SK-N-SH treated with all-trans-retinoic acid at 6 μM for 48 hours (cell line): ENCODE data around the gene HYI.
"Not testable (repeated sequence)": the region's sequence is repeated elsewhere in the genome, so short reads cannot be mapped to it uniquely, and the experiment has no call there.

Experiments used
- ATAC-seq: fragments of 200-7000 bp; cut with Tn5 transposase; 3 replicates; pipeline ENCODE4 v1.9.1; 2020; ENCODE audit warnings: mild to moderate bottlenecking, moderate library complexity
- ARNTL ChIP-seq: fragments of 450-650 bp; formaldehyde crosslinking; IDR thresholded peaks from 2 replicates; pipeline ENCODE4 v1.5.0; 2020; ENCODE audit warnings: low read depth, mild to moderate bottlenecking, moderate library complexity, borderline replicate concordance
- BACH2 ChIP-seq: fragments of 250-450 bp; sonication (Bioruptor Pico); IDR thresholded peaks from 2 replicates; pipeline ENCODE4 v1.9.0; 2021; ENCODE audit warnings: mild to moderate bottlenecking, borderline replicate concordance
- CREB5 ChIP-seq: fragments of 250-450 bp; sonication (Bioruptor Pico); IDR thresholded peaks from 2 replicates; pipeline ENCODE4 v1.5.1; 2020; ENCODE audit warnings: low read depth, mild to moderate bottlenecking, moderate library complexity
- CSDC2 ChIP-seq: fragments of 250-450 bp; sonication (Bioruptor Pico); IDR thresholded peaks from 2 replicates; pipeline ENCODE4 v1.5.0; 2020; ENCODE audit warnings: mild to moderate bottlenecking, moderate library complexity
- CSRNP3 ChIP-seq: fragments of 250-450 bp; sonication (Bioruptor Pico); IDR thresholded peaks from 2 replicates; pipeline ENCODE4 v1.5.1; 2021; ENCODE audit warnings: mild to moderate bottlenecking, moderate library complexity
- ESRRG ChIP-seq: fragments of 250-450 bp; sonication (Bioruptor Pico); IDR thresholded peaks from 2 replicates; pipeline ENCODE4 v1.6.1; 2021; ENCODE audit warnings: mild to moderate bottlenecking
- GLIS3 ChIP-seq: fragments of 250-450 bp; sonication (Bioruptor Pico); IDR thresholded peaks from 2 replicates; pipeline ENCODE4 v1.5.0; 2020; ENCODE audit warnings: mild to moderate bottlenecking, moderate library complexity
- ISL1 ChIP-seq: fragments of 250-450 bp; sonication (Bioruptor Pico); IDR thresholded peaks from 2 replicates; pipeline ENCODE4 v2.1.2; 2022; ENCODE audit warnings: mild to moderate bottlenecking, moderate library complexity
- OSR1 ChIP-seq: fragments of 250-450 bp; sonication (Bioruptor Pico); IDR thresholded peaks from 2 replicates; pipeline ENCODE4 v1.8.0; 2022; ENCODE audit warnings: moderate library complexity, mild to moderate bottlenecking, inconsistent platforms
- PATZ1 ChIP-seq: fragments of 250-450 bp; sonication (Bioruptor Pico); IDR thresholded peaks from 2 replicates; pipeline ENCODE4 v1.8.0; 2020; ENCODE audit warnings: mild to moderate bottlenecking, moderate library complexity, borderline replicate concordance
- POU6F1 ChIP-seq: fragments of 250-450 bp; sonication (Bioruptor Pico); IDR thresholded peaks from 2 replicates; pipeline ENCODE4 v1.8.0; 2021; ENCODE audit warnings: low read depth, mild to moderate bottlenecking, moderate library complexity, borderline replicate concordance
- PPARA ChIP-seq: fragments of 250-450 bp; sonication (Bioruptor Pico); IDR thresholded peaks from 2 replicates; pipeline ENCODE4 v1.5.0; 2020; ENCODE audit warnings: mild to moderate bottlenecking, borderline replicate concordance
- RARB ChIP-seq: fragments of 250-450 bp; sonication (Bioruptor Pico); IDR thresholded peaks from 2 replicates; pipeline ENCODE4 v1.8.0; 2021; ENCODE audit warnings: mild to moderate bottlenecking, moderate library complexity
- SNAI2 ChIP-seq: fragments of 250-450 bp; sonication (Bioruptor Pico); IDR thresholded peaks from 2 replicates; pipeline ENCODE4 v1.5.0; 2020; ENCODE audit warnings: mild to moderate bottlenecking, moderate library complexity
- TCF4 ChIP-seq: fragments of 250-450 bp; sonication (Bioruptor Pico); IDR thresholded peaks from 2 replicates; pipeline ENCODE4 v1.8.0; 2021; ENCODE audit warnings: mild to moderate bottlenecking, moderate library complexity, borderline replicate concordance
- TOX ChIP-seq: fragments of 250-450 bp; sonication (Bioruptor Pico); IDR thresholded peaks from 2 replicates; pipeline ENCODE4 v1.8.0; 2021; ENCODE audit warnings: mild to moderate bottlenecking, moderate library complexity, borderline replicate concordance
- ZC3H10 ChIP-seq: fragments of 250-450 bp; sonication (Bioruptor Pico); IDR thresholded peaks from 2 replicates; pipeline ENCODE4 v1.5.1; 2021; ENCODE audit warnings: mild to moderate bottlenecking, moderate library complexity
- ZFP3 ChIP-seq: fragments of 250-450 bp; sonication (Bioruptor Pico); IDR thresholded peaks from 2 replicates; pipeline ENCODE4 v1.5.0; 2020; ENCODE audit warnings: mild to moderate bottlenecking, moderate library complexity
- ZFP30 ChIP-seq: fragments of 450-650 bp; formaldehyde crosslinking; IDR thresholded peaks from 2 replicates; pipeline ENCODE4 v1.5.0; 2022; ENCODE audit warnings: mild to moderate bottlenecking, moderate library complexity
- ZNF565 ChIP-seq: fragments of 450-650 bp; formaldehyde crosslinking; conservative IDR thresholded peaks from 2 replicates; pipeline ENCODE4 v1.5.0; 2020; ENCODE audit warnings: low read depth, mild to moderate bottlenecking, moderate library complexity
- ZNF8 ChIP-seq: fragments of 450-650 bp; formaldehyde crosslinking; IDR thresholded peaks from 2 replicates; pipeline ENCODE4 v1.5.0; 2020; ENCODE audit warnings: mild to moderate bottlenecking, moderate library complexity

Gene HYI

GRCh38 chr1:43453442-43454269, at the start of gene HYI:
TSS of gene HYI (minus strand) at chr1:43453931. CDS start at chr1:43453793, 138 bp downstream.
- no peak for TF ChIP-seq PPARA (CRISPR knock-in tag)
- TF ChIP-seq POU6F1 (CRISPR knock-in tag): no peak
- TF ChIP-seq TCF4 (CRISPR knock-in tag): no peak
- TF ChIP-seq CREB5 (CRISPR knock-in tag): no peak
- TF ChIP-seq ISL1 (CRISPR knock-in tag): no peak
- TF ChIP-seq CSRNP3 (CRISPR knock-in tag): no peak
- no peak for TF ChIP-seq GLIS3 (CRISPR knock-in tag)
- no peak for TF ChIP-seq ZNF565
- TF ChIP-seq ARNTL (CRISPR knock-in tag): no peak
- TF ChIP-seq ESRRG: no peak
- no peak for TF ChIP-seq PATZ1 (CRISPR knock-in tag)
- TF ChIP-seq SNAI2: no peak
- TF ChIP-seq BACH2 (CRISPR knock-in tag): no peak
- no peak for TF ChIP-seq RARB (CRISPR knock-in tag)
- TF ChIP-seq ZFP3: no peak
- no peak for TF ChIP-seq ZNF8 (CRISPR knock-in tag)
- TF ChIP-seq CSDC2 (CRISPR knock-in tag): no peak
- ATAC-seq: peak; percentile 73

GRCh38 chr1:43501806-43502205, 48.1 kb upstream of the HYI start:
- ATAC-seq: not testable (repeated sequence)

GRCh38 chr1:43499898-43500297, 46.2 kb upstream of the HYI start:
- ATAC-seq: no peak; the same call in 2 of the 3 replicates
- TF ChIP-seq CREB5 (CRISPR knock-in tag) (no peak), TOX (CRISPR knock-in tag) (no peak), PATZ1 (CRISPR knock-in tag) (no peak), ZFP30 (CRISPR knock-in tag) (no peak), TCF4 (CRISPR knock-in tag) (no peak), PPARA (CRISPR knock-in tag) (no peak), RARB (CRISPR knock-in tag) (no peak), ZNF565 (no peak), ISL1 (CRISPR knock-in tag) (no peak), BACH2 (CRISPR knock-in tag) (no peak), SNAI2 (no peak), ZC3H10 (CRISPR knock-in tag) (no peak), CSRNP3 (CRISPR knock-in tag) (no peak), ZFP3 (no peak), OSR1 (CRISPR knock-in tag) (no peak), POU6F1 (CRISPR knock-in tag) (no peak)
